Liver (tissue), 9 donors: ENCODE measurements around the gene CDH4. TPM values are rescaled to one million over a fixed set of nuclear protein-coding genes. Genes with fewer than 3 reads are reported as not detected.

Experiments
- DNase-seq: peaks from one replicate; pipeline ENCODE4 v3.0.0-alpha.2; 2017; ENCODE audit warnings: low spot score
- H3K27ac ChIP-seq, 2 donors: one replicate each; pipeline ENCODE4 v1.7.0; 2013; ENCODE audit warnings: inconsistent platforms in 2 of 2, low read length in 2 of 2, control low read depth in 1 of 2, low read depth in 1 of 2, mild to moderate bottlenecking in 1 of 2
- H3K27me3 ChIP-seq, 4 donors: one replicate each; pipeline versions ENCODE4 v1.6.1 to v1.7.0; 2013; ENCODE audit warnings: low read length in 3 of 4, inconsistent platforms in 1 of 4, mild to moderate bottlenecking in 1 of 4, moderate library complexity in 1 of 4; ENCODE audit not compliant: control insufficient read depth in 4 of 4, insufficient read depth in 4 of 4
- H3K36me3 ChIP-seq, 4 donors: one replicate each; pipeline versions ENCODE4 v1.6.1 to v1.7.0; 2013; ENCODE audit warnings: low read length in 3 of 4, mild to moderate bottlenecking in 3 of 4, low read depth in 1 of 4, moderate library complexity in 1 of 4; ENCODE audit not compliant: control insufficient read depth in 4 of 4, insufficient read depth in 3 of 4
- H3K4me1 ChIP-seq, 4 donors: one replicate each; pipeline versions ENCODE4 v1.6.1 to v1.7.0; 2013; ENCODE audit warnings: low read length in 3 of 4, mild to moderate bottlenecking in 3 of 4, moderate library complexity in 1 of 4; ENCODE audit not compliant: control insufficient read depth in 4 of 4, insufficient read depth in 4 of 4
- H3K4me3 ChIP-seq, 3 donors: one replicate each; pipeline versions ENCODE4 v1.6.1 to v1.7.0; 2013; ENCODE audit warnings: low read length in 3 of 3, control low read depth in 1 of 3, low read depth in 1 of 3, mild to moderate bottlenecking in 1 of 3
- H3K9ac ChIP-seq, 2 donors: one replicate each; pipeline ENCODE4 v1.7.0; 2013; ENCODE audit warnings: low read length in 2 of 2, mild to moderate bottlenecking in 2 of 2, moderate library complexity in 2 of 2, control low read depth in 1 of 2, low read depth in 1 of 2
- H3K9me3 ChIP-seq, 4 donors: one replicate each; pipeline versions ENCODE4 v1.6.1 to v1.7.0; 2013; ENCODE audit warnings: low read length in 3 of 4; ENCODE audit not compliant: control insufficient read depth in 4 of 4
- CTCF ChIP-seq: fragments of 150-350 bp; IDR thresholded peaks from 2 replicates; pipeline ENCODE4 v1.5.1; 2017; ENCODE audit warnings: improper control_type of control experiment, low read depth, low read length; ENCODE audit not compliant: missing input control
- EGR1 ChIP-seq, 2 donors: IDR thresholded peaks; 2 replicates each; pipeline ENCODE4 v1.6.1; 2016 to 2018; ENCODE audit warnings: antibody characterized with exemption in 2 of 2, low read depth in 2 of 2
- FOXA2 ChIP-seq: IDR thresholded peaks from 2 replicates; pipeline ENCODE4 v1.6.1; 2016; ENCODE audit warnings: antibody characterized with exemption
- GABPA ChIP-seq, 2 donors: IDR thresholded peaks in 1 of 2; conservative IDR thresholded peaks in 1 of 2; 2 replicates each; pipeline ENCODE4 v1.6.1; 2016; ENCODE audit warnings: antibody characterized with exemption in 2 of 2, mild to moderate bottlenecking in 1 of 2, moderate library complexity in 1 of 2
- HNF4G ChIP-seq: IDR thresholded peaks from 2 replicates; pipeline ENCODE4 v1.6.1; 2016; ENCODE audit warnings: antibody characterized with exemption
- JUND ChIP-seq, 2 donors: IDR thresholded peaks; 2 replicates each; pipeline ENCODE4 v1.6.1; 2016; ENCODE audit warnings: antibody characterized with exemption in 2 of 2
- MAX ChIP-seq: IDR thresholded peaks from 2 replicates; pipeline ENCODE4 v1.6.1; 2016; ENCODE audit warnings: antibody characterized with exemption
- NR2F2 ChIP-seq: IDR thresholded peaks from 2 replicates; pipeline ENCODE4 v1.6.1; 2016; ENCODE audit warnings: antibody characterized with exemption
- REST ChIP-seq: IDR thresholded peaks from 2 replicates; pipeline ENCODE4 v1.6.1; 2016; ENCODE audit warnings: antibody characterized with exemption, mild to moderate bottlenecking
- RXRA ChIP-seq, 2 donors: IDR thresholded peaks; 2 replicates each; pipeline ENCODE4 v1.6.1; 2017 to 2018; ENCODE audit warnings: antibody characterized with exemption in 2 of 2, mild to moderate bottlenecking in 1 of 2
- SP1 ChIP-seq: IDR thresholded peaks from 2 replicates; pipeline ENCODE4 v1.6.1; 2018; ENCODE audit warnings: antibody characterized with exemption, mild to moderate bottlenecking
- TAF1 ChIP-seq: conservative IDR thresholded peaks from 2 replicates; pipeline ENCODE4 v1.6.1; 2016; ENCODE audit warnings: antibody characterized with exemption, mild to moderate bottlenecking
- WGBS: extraction: QIAGEN DNeasy Blood & Tissue Kit; methylation state at CpG from one replicate; pipeline ENCODE4 v1.1.7; 2013; 5-methylcytosine and 5-hydroxymethylcytosine counted together
- polyA plus RNA-seq, 2 donors: library from polyadenylated mRNA; stranded (reverse) in 1 of 2; unstranded in 1 of 2; fragments of 200-250 nt in 1 of 2; fragments of >200 nt in 1 of 2; fragmentation: Nextera tagmentation in 1 of 2; extraction: Ambion mirVana in 1 of 2; gene quantifications; one replicate each; pipeline versions ENCODE4 v1.2.1 to v1.2.3, GENCODE V29; 2013 to 2015
- total RNA-seq, 2 donors: library from RNA; depleted of rRNA; stranded (reverse); fragments of >200 nt; gene quantifications; one replicate each; pipeline ENCODE4 v1.2.3, GENCODE V29; 2014
- TF ChIP-seq, protein P1 (sequence below): IDR thresholded peaks from 2 replicates; pipeline ENCODE4 v1.6.1; 2016; ENCODE audit warnings: antibody characterized with exemption
- donor health status: healthy.
- donor health status: healthy.
- donor health status: healthy.
- donor health status: healthy.
- donor health status: healthy.

The CDH4 gene
- total and polyA plus RNA-seq, 4 donors = 0.03 to 0.25 (median 0.19) TPM; not detected in 1

GRCh38 chr20:61667056-61667792, 415.2 kb downstream of the CDH4 start:
- TF ChIP-seq EGR1 (IDR thresholded peaks at IDR 0.05; ENCODE audit: low read depth in 2 of 2) (no peak), NR2F2 (no peak), JUND (IDR thresholded peaks at IDR 0.05) (no peak), SP1 (no peak), FOXA2 (no peak), TAF1 (no peak), MAX (no peak), HNF4G (no peak), CTCF (no peak), REST (no peak), RXRA (IDR thresholded peaks at IDR 0.05) (no peak), GABPA (IDR thresholded peaks at IDR 0.05 in 1 of 2, conservative IDR thresholded peaks at IDR 0.05 in 1 of 2) (no peak)
- Histone ChIP-seq H3K27me3 (peaks cover 0 to 2% (median 0%) of the 10 kb centered on the region in 4 donors), H3K9me3 (no peaks in the 10 kb centered on the region), H3K9ac (no peak overlapping the region), H3K4me3 (no peak overlapping the region), H3K27ac (no peak overlapping the region), H3K4me1 (no peaks in the 10 kb centered on the region), H3K36me3 (no peaks in the 10 kb centered on the region)
- no peak for DNase-seq
- 79% methylated on average over 20 of the region's 20 CpGs for WGBS

GRCh38 chr20:61668065-61668650, 416.1 kb downstream of the CDH4 start:
- Histone ChIP-seq H3K4me3 (no peak overlapping the region), H3K9me3 (no peaks in the 10 kb centered on the region), H3K9ac (no peak overlapping the region), H3K27me3 (peaks cover 0 to 2% (median 0%) of the 10 kb centered on the region in 4 donors), H3K4me1 (no peaks in the 10 kb centered on the region), H3K36me3 (no peaks in the 10 kb centered on the region), H3K27ac (no peak overlapping the region)
- TF ChIP-seq CTCF (no peak), EGR1 (IDR thresholded peaks at IDR 0.05; ENCODE audit: low read depth in 2 of 2) (no peak), MAX (no peak), HNF4G (no peak)
- TF ChIP-seq, protein P1, sequence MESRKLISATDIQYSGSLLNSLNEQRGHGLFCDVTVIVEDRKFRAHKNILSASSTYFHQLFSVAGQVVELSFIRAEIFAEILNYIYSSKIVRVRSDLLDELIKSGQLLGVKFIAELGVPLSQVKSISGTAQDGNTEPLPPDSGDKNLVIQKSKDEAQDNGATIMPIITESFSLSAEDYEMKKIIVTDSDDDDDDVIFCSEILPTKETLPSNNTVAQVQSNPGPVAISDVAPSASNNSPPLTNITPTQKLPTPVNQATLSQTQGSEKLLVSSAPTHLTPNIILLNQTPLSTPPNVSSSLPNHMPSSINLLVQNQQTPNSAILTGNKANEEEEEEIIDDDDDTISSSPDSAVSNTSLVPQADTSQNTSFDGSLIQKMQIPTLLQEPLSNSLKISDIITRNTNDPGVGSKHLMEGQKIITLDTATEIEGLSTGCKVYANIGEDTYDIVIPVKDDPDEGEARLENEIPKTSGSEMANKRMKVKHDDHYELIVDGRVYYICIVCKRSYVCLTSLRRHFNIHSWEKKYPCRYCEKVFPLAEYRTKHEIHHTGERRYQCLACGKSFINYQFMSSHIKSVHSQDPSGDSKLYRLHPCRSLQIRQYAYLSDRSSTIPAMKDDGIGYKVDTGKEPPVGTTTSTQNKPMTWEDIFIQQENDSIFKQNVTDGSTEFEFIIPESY = no peak
- 64% methylated on average over 9 of the region's 9 CpGs for WGBS
- DNase-seq = no peak
